ENCODE data around the gene PRKCZ. TPM values are rescaled to one million over a fixed set of nuclear protein-coding genes. Genes with fewer than 3 reads are reported as not detected.

The PRKCZ gene
- total RNA-seq, 1 donor from 2014 or later, result 32.6 TPM

DNA sequence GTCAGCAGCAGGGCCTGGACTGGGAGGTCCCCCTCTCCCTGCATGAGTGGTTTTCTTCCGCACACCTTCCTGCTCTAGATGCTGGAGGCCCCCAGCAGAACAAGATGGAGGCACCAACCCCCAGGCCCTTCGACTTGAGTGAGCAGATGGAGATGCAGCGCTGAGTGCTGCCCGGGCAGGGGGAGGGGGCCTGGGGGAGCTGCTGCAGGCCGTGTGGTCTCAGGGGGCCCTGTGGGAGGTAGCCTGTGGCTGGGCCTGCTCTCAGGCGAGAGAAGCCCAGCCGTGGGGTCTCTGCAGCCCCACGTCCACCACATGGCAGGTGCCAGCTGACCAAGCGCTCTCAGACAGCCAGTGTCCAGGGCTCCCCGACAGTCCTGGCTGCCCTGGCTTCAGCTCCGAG is 145.6 kb downstream of the PRKCZ start:
- Histone ChIP-seq H2AFZ (ENCODE audit: low read depth, low read length) (no peak overlapping the region), H3K27ac (ENCODE audit: low read depth, low read length) (no peak overlapping the region), H3K79me2 (ENCODE audit: insufficient read depth, low read length) (peaks cover 33% of the 10 kb centered on the region), H3K9ac (ENCODE audit: low read length) (no peak overlapping the region), H4K20me1 (ENCODE audit: insufficient read depth, low read length) (peaks cover 8% of the 10 kb centered on the region), H3K4me3 (ENCODE audit: insufficient read depth, low read depth, low read length) (no peak overlapping the region), H3K4me2 (ENCODE audit: low read length) (no peak overlapping the region), H3K27me3 (ENCODE audit: insufficient read depth, low read length) (no peaks in the 10 kb centered on the region), H3K36me3 (ENCODE audit: insufficient read depth, low read length) (no peaks in the 10 kb centered on the region), H3K4me1 (ENCODE audit: insufficient read depth, low read length) (peaks cover 20% of the 10 kb centered on the region), H3K9me3 (ENCODE audit: insufficient read depth, low read depth, low read length) (no peaks in the 10 kb centered on the region)
- Mint-ChIP-seq H3K36me3 (ENCODE audit: low read depth, unreplicated experiment) (no peaks in the 10 kb centered on the region), H3K27ac (ENCODE audit: unreplicated experiment) (no peak overlapping the region), H3K9me3 (ENCODE audit: unreplicated experiment) (no peaks in the 10 kb centered on the region), H3K4me3 (ENCODE audit: unreplicated experiment) (no peak overlapping the region), H3K4me1 (ENCODE audit: low read depth, unreplicated experiment) (peaks cover 5% of the 10 kb centered on the region), H3K27me3 (ENCODE audit: low read depth, unreplicated experiment) (no peaks in the 10 kb centered on the region)
- no peak for DNase-seq (ENCODE audit: low read depth)
- TF ChIP-seq, protein P1, sequence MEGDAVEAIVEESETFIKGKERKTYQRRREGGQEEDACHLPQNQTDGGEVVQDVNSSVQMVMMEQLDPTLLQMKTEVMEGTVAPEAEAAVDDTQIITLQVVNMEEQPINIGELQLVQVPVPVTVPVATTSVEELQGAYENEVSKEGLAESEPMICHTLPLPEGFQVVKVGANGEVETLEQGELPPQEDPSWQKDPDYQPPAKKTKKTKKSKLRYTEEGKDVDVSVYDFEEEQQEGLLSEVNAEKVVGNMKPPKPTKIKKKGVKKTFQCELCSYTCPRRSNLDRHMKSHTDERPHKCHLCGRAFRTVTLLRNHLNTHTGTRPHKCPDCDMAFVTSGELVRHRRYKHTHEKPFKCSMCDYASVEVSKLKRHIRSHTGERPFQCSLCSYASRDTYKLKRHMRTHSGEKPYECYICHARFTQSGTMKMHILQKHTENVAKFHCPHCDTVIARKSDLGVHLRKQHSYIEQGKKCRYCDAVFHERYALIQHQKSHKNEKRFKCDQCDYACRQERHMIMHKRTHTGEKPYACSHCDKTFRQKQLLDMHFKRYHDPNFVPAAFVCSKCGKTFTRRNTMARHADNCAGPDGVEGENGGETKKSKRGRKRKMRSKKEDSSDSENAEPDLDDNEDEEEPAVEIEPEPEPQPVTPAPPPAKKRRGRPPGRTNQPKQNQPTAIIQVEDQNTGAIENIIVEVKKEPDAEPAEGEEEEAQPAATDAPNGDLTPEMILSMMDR (IDR thresholded peaks at IDR 0.05; ENCODE audit: insufficient read depth, low read depth, low read length), result no peak
- no peak for TF ChIP-seq EZH2 (IDR thresholded peaks at IDR 0.05; ENCODE audit: insufficient read depth, low read length)
- no peak for FAIRE-seq

DNA sequence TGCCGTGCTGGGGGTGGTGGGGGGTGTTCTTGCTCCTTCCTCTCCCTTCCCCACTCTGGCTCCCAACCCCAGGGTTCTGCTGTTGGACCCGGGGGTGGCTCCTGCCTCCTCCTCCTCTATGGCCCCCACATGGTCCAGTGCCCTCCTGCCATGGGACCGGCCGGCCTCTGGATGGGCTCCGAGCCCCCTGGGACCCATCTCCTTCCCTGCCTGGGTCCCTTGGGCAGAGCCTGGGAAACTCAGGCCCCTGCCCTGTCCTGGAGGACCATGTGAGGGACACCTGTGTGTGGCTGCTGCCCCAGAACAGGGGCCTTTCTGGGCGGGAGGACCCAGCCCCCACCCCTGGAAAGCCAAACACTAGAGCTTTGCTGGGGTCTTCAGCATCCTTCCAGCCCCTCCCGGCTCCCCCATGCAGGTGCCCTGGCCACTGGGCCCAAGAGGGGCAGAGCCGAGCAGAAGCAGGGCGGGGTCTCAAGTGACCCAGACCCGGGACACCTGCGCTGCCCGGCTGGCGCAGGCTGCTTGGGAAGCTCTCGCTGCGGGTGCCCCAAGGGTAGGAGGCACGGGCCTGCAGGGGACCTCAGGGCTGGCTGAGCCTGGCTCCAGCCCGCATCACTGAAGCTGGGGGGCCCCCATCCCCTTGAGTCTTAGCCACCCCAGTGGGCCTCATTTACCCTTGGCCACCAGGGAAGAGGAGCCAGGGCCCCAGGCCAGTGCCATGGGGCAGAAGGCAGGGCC is 146.9 kb downstream of the PRKCZ start:
- Histone ChIP-seq H4K20me1 (ENCODE audit: insufficient read depth, low read length) (no peaks in the 10 kb centered on the region), H3K9ac (ENCODE audit: low read length) (no peak overlapping the region), H2AFZ (ENCODE audit: low read depth, low read length) (no peak overlapping the region), H3K27ac (ENCODE audit: low read depth, low read length) (no peak overlapping the region), H3K36me3 (ENCODE audit: insufficient read depth, low read length) (no peaks in the 10 kb centered on the region), H3K4me3 (ENCODE audit: insufficient read depth, low read depth, low read length) (no peak overlapping the region), H3K4me1 (ENCODE audit: insufficient read depth, low read length) (peaks cover 19% of the 10 kb centered on the region), H3K27me3 (ENCODE audit: insufficient read depth, low read length) (no peaks in the 10 kb centered on the region), H3K4me2 (ENCODE audit: low read length) (no peak overlapping the region), H3K79me2 (ENCODE audit: insufficient read depth, low read length) (peaks cover 23% of the 10 kb centered on the region), H3K9me3 (ENCODE audit: insufficient read depth, low read depth, low read length) (no peaks in the 10 kb centered on the region)
- no peak for TF ChIP-seq EZH2 (IDR thresholded peaks at IDR 0.05; ENCODE audit: insufficient read depth, low read length)
- TF ChIP-seq, protein P1 (IDR thresholded peaks at IDR 0.05; ENCODE audit: insufficient read depth, low read depth, low read length), result no peak
- H3K27ac Mint-ChIP-seq (ENCODE audit: unreplicated experiment), result no peak overlapping the region
- H3K4me3 Mint-ChIP-seq (ENCODE audit: unreplicated experiment), result no peak overlapping the region
- no peaks in the 10 kb centered on the region for H3K27me3 Mint-ChIP-seq (ENCODE audit: low read depth, unreplicated experiment)
- H3K36me3 Mint-ChIP-seq (ENCODE audit: low read depth, unreplicated experiment), result no peaks in the 10 kb centered on the region
- peaks cover 4% of the 10 kb centered on the region for H3K4me1 Mint-ChIP-seq (ENCODE audit: low read depth, unreplicated experiment)
- no peaks in the 10 kb centered on the region for H3K9me3 Mint-ChIP-seq (ENCODE audit: unreplicated experiment)
- DNase-seq (ENCODE audit: low read depth), result no peak
- no peak for FAIRE-seq

DNA sequence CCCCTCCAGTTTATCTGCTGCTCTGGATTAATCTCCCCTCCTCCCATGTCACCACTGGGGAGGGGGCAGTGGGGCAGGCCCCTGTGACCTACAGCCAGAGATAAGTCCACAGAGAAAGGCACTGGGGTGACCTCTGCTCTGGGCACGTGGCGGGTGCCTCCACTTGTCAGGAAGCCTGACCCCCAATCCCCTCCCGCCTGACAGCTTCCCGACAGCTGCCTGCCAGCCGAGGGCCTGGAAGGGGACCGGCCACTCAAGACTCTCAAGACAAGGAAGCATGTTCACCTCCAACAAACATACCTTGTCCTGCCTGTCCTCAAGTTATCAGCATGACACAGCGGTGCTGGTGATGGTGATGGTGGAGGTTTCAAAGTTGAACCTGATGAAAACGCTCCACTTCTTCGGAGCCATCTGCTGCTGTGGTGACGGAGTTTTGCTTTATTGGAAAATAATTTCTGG is 147.5 kb downstream of the PRKCZ start:
- Mint-ChIP-seq H3K36me3 (ENCODE audit: low read depth, unreplicated experiment) (no peaks in the 10 kb centered on the region), H3K4me1 (ENCODE audit: low read depth, unreplicated experiment) (peaks cover 4% of the 10 kb centered on the region), H3K9me3 (ENCODE audit: unreplicated experiment) (no peaks in the 10 kb centered on the region), H3K27me3 (ENCODE audit: low read depth, unreplicated experiment) (no peaks in the 10 kb centered on the region), H3K4me3 (ENCODE audit: unreplicated experiment) (peak overlapping the region; percentile 64), H3K27ac (ENCODE audit: unreplicated experiment) (no peak overlapping the region)
- no peak overlapping the region for H3K27ac ChIP-seq (ENCODE audit: low read depth, low read length)
- H3K4me3 ChIP-seq (ENCODE audit: insufficient read depth, low read depth, low read length), result no peak overlapping the region
- no peaks in the 10 kb centered on the region for H3K9me3 ChIP-seq (ENCODE audit: insufficient read depth, low read depth, low read length)
- H3K27me3 ChIP-seq (ENCODE audit: insufficient read depth, low read length), result no peaks in the 10 kb centered on the region
- no peak for DNase-seq (ENCODE audit: low read depth)
- no peak overlapping the region for H2AFZ ChIP-seq (ENCODE audit: low read depth, low read length)
- no peaks in the 10 kb centered on the region for H3K36me3 ChIP-seq (ENCODE audit: insufficient read depth, low read length)
- H3K79me2 ChIP-seq (ENCODE audit: insufficient read depth, low read length), result peaks cover 16% of the 10 kb centered on the region
- TF ChIP-seq, protein P1 (IDR thresholded peaks at IDR 0.05; ENCODE audit: insufficient read depth, low read depth, low read length), result no peak
- no peak for TF ChIP-seq EZH2 (IDR thresholded peaks at IDR 0.05; ENCODE audit: insufficient read depth, low read length)
- FAIRE-seq, result no peak
- no peak overlapping the region for H3K9ac ChIP-seq (ENCODE audit: low read length)
- H4K20me1 ChIP-seq (ENCODE audit: insufficient read depth, low read length), result no peaks in the 10 kb centered on the region
- H3K4me2 ChIP-seq (ENCODE audit: low read length), result no peak overlapping the region
- H3K4me1 ChIP-seq (ENCODE audit: insufficient read depth, low read length), result peaks cover 17% of the 10 kb centered on the region

Measured in astrocyte (in vitro differentiated cells and primary cell).